Right ventricle myocardium inferior (tissue), 1 donor: ENCODE data around the gene ST6GAL1. TPM values are rescaled to one million over a fixed set of nuclear protein-coding genes. Genes with fewer than 3 reads are reported as not detected.
"Not testable (repeated sequence)": the region's sequence is repeated elsewhere in the genome, so short reads cannot be mapped to it uniquely, and the experiment has no call there.

Source experiments
- ATAC-seq: fragments of 200-7000 bp; cut with Tn5 transposase; one replicate; pipeline ENCODE4 v1.9.1; 2020; ENCODE audit warnings: mild to moderate bottlenecking, moderate library complexity
- DNase-seq: peaks from one replicate; pipeline ENCODE4 v3.0.0; 2021; ENCODE audit errors: missing footprints
- intact Hi-C: fragments of 100-400 bp; cut with DNase I; formaldehyde crosslinking; loops from one replicate; pipeline ENCODE4 v1.11.0; 2022
- total RNA-seq: library from RNA; stranded (reverse); fragmentation: NEBNext Ultra II Directional; extraction: Animal tissue kit (Norgen Biotek cat#: 25700); gene quantifications from one replicate; pipeline ENCODE4 v1.2.1, GENCODE V29; 2021
- donor health status: DM: no; HTN: yes; CAD: no; lungs with severe emphysema.

Gene ST6GAL1
- total RNA-seq, 1 donor from 2014 or later: 77.1 TPM

- DNase-seq (no peak), ATAC-seq (no peak)
- intact Hi-C loops: no loop called here
Measured at GRCh38 chr3:186960347-186960746, 30.0 kb downstream of the ST6GAL1 start.

GRCh38 chr3:186962445-186962844, 32.1 kb downstream of the ST6GAL1 start:
- no peak for ATAC-seq

GRCh38 chr3:186963636-186964035, 33.3 kb downstream of the ST6GAL1 start:
- DNase-seq (no peak), ATAC-seq (no peak)
- intact Hi-C loops: no loop called here

More at GRCh38 chr3:186962445-186962844, 32.1 kb downstream of the ST6GAL1 start:
- intact Hi-C loops: no loop called here
- DNase-seq: no peak

- intact Hi-C loops: no loop called here
- DNase-seq (no peak), ATAC-seq (no peak)
Measured at GRCh38 chr3:186964071-186964470, 33.7 kb downstream of the ST6GAL1 start.

GRCh38 chr3:186964616-186965015, 34.3 kb downstream of the ST6GAL1 start:
- DNase-seq (no peak), ATAC-seq (no peak)
- intact Hi-C loops: no loop called here

GRCh38 chr3:186965141-186965879, 35.0 kb downstream of the ST6GAL1 start:
- DNase-seq (no peak), ATAC-seq (peak; percentile 56)
- intact Hi-C loops: no loop called here

GRCh38 chr3:186966406-186966805, 36.1 kb downstream of the ST6GAL1 start:
- DNase-seq (no peak), ATAC-seq (peak; percentile 38)
- intact Hi-C loops: no loop called here

GRCh38 chr3:186967236-186967635, 36.9 kb downstream of the ST6GAL1 start:
- intact Hi-C loops: not testable (repeated sequence)

GRCh38 chr3:186967686-186968085, 37.4 kb downstream of the ST6GAL1 start:
- ATAC-seq: peak; percentile 38
- intact Hi-C loops: no loop called here
- no peak for DNase-seq

More at GRCh38 chr3:186967236-186967635, 36.9 kb downstream of the ST6GAL1 start:
- not testable (repeated sequence) for DNase-seq, ATAC-seq

GRCh38 chr3:186969607-186970006, 39.3 kb downstream of the ST6GAL1 start:
- intact Hi-C loops: no loop called here
- ATAC-seq: no peak
- DNase-seq: no peak

GRCh38 chr3:186971106-186971505, 40.8 kb downstream of the ST6GAL1 start:
- DNase-seq, intact Hi-C loops, ATAC-seq: not testable (repeated sequence)

GRCh38 chr3:186971578-186971977, 41.3 kb downstream of the ST6GAL1 start:
- DNase-seq: no peak
- intact Hi-C loops: no loop called here
- ATAC-seq: peak; percentile 27

- ATAC-seq (no peak), DNase-seq (no peak)
- intact Hi-C loops: no loop called here
Measured at GRCh38 chr3:186973702-186974101, 43.4 kb downstream of the ST6GAL1 start.

- ATAC-seq (peak; percentile 17), DNase-seq (no peak)
- intact Hi-C loops: loop anchor here (5.0 kb wide), 1 partner anchor 128 kb away; no protein-coding TSS in a partner anchor
Measured at GRCh38 chr3:186974824-186975313, 44.5 kb downstream of the ST6GAL1 start.

GRCh38 chr3:186975726-186976125, 45.4 kb downstream of the ST6GAL1 start:
- intact Hi-C loops: loop anchor here (2.0 to 5.0 kb wide), 2 partner anchors 43 to 128 kb away; no protein-coding TSS in a partner anchor
- no peak for ATAC-seq
- DNase-seq: no peak

GRCh38 chr3:186976837-186977750, 46.8 kb downstream of the ST6GAL1 start:
- intact Hi-C loops: loop anchor here (2.0 to 5.0 kb wide), 2 partner anchors 44 to 130 kb away; no protein-coding TSS in a partner anchor
- peak; percentile 86 for ATAC-seq
- peak; percentile 81 for DNase-seq

GRCh38 chr3:186978712-186979111, 48.4 kb downstream of the ST6GAL1 start:
- DNase-seq: no peak
- no peak for ATAC-seq
- intact Hi-C loops: loop anchor here (5.0 kb wide), 1 partner anchor 131 kb away; no protein-coding TSS in a partner anchor

- no peak for DNase-seq
- no peak for ATAC-seq
- intact Hi-C loops: loop anchor here (5.0 kb wide), 1 partner anchor 133 kb away; no protein-coding TSS in a partner anchor
Measured at GRCh38 chr3:186979852-186980251, 49.5 kb downstream of the ST6GAL1 start.

GRCh38 chr3:186980989-186981388, 50.7 kb downstream of the ST6GAL1 start:
- DNase-seq (no peak), ATAC-seq (no peak)
- intact Hi-C loops: no loop called here
